Progenitor cell of endocrine pancreas (in vitro differentiated cells): Measurements from ENCODE around the gene PTPRT. TPM values are rescaled to one million over a fixed set of nuclear protein-coding genes. Genes with fewer than 3 reads are reported as not detected.

Experiments used
- DNase-seq: peaks from one replicate; pipeline ENCODE4 v3.0.0; 2021; ENCODE audit warnings: low spot score; ENCODE audit not compliant: unreplicated experiment
- H3K27ac Mint-ChIP-seq: 2 replicates; pipeline ENCODE4 v1.8.0; 2021; ENCODE audit warnings: mild to moderate bottlenecking, moderate library complexity, mixed read lengths
- H3K27me3 Mint-ChIP-seq: 2 replicates; pipeline ENCODE4 v1.8.0; 2021; ENCODE audit warnings: mixed read lengths
- H3K36me3 Mint-ChIP-seq: 2 replicates; pipeline ENCODE4 v1.8.0; 2022; ENCODE audit warnings: mixed read lengths; ENCODE audit not compliant: insufficient read depth
- H3K4me1 Mint-ChIP-seq: 2 replicates; pipeline ENCODE4 v1.8.0; 2021; ENCODE audit warnings: low read depth, mixed read lengths
- H3K4me3 Mint-ChIP-seq: 2 replicates; pipeline ENCODE4 v1.8.0; 2021; ENCODE audit warnings: low read depth, mild to moderate bottlenecking, moderate library complexity, mixed read lengths
- H3K9me3 Mint-ChIP-seq: 2 replicates; pipeline ENCODE4 v1.8.0; 2021; ENCODE audit warnings: low read depth, mixed read lengths
- CTCF ChIP-seq: fragments of 200-600 bp; sonication (generic); IDR thresholded peaks from one replicate; pipeline ENCODE4 v1.5.0; 2021; ENCODE audit warnings: antibody characterized with exemption, mild to moderate bottlenecking; ENCODE audit not compliant: unreplicated experiment
- total RNA-seq: library from RNA; stranded (reverse); gene quantifications from 2 replicates; pipeline ENCODE4 v1.2.1, GENCODE V29; 2021

The PTPRT gene
- total RNA-seq, 1 donor from 2014 or later: 65.9 TPM

GRCh38 chr20:43193443-43193842 is 3.7 kb upstream of the PTPRT start:
- Mint-ChIP-seq H3K36me3 (no peaks in the 10 kb centered on the region), H3K27me3 (peaks cover 36% of the 10 kb centered on the region), H3K4me3 (no peak overlapping the region), H3K4me1 (peaks cover 5% of the 10 kb centered on the region), H3K27ac (no peak overlapping the region), H3K9me3 (no peaks in the 10 kb centered on the region)
- DNase-seq: no peak
- TF ChIP-seq CTCF: no peak

- H3K36me3 Mint-ChIP-seq: no peaks in the 10 kb centered on the region
- DNase-seq: peak; percentile 45
- no peaks in the 10 kb centered on the region for H3K9me3 Mint-ChIP-seq
- no peak overlapping the region for H3K27ac Mint-ChIP-seq
- peaks cover 41% of the 10 kb centered on the region for H3K27me3 Mint-ChIP-seq
- H3K4me1 Mint-ChIP-seq: peaks cover 15% of the 10 kb centered on the region
- peak overlapping the region; percentile 52 for H3K4me3 Mint-ChIP-seq
- TF ChIP-seq CTCF: peak; percentile 79
These were observed 2.5 kb upstream of the PTPRT start for GRCh38 chr20:43191946-43192863.

GRCh38 chr20:43191143-43191542 is 1.4 kb upstream of the PTPRT start:
- peak; percentile 20 for TF ChIP-seq CTCF
- H3K27ac Mint-ChIP-seq: no peak overlapping the region
- no peaks in the 10 kb centered on the region for H3K9me3 Mint-ChIP-seq
- peak overlapping the region; percentile 82 for H3K4me3 Mint-ChIP-seq
- no peaks in the 10 kb centered on the region for H3K36me3 Mint-ChIP-seq
- peaks cover 41% of the 10 kb centered on the region for H3K27me3 Mint-ChIP-seq
- DNase-seq: no peak
- peaks cover 22% of the 10 kb centered on the region for H3K4me1 Mint-ChIP-seq

- Mint-ChIP-seq H3K4me3 (peak overlapping the region; percentile 82), H3K9me3 (no peaks in the 10 kb centered on the region)
These were observed 737 bp upstream of the PTPRT start for GRCh38 chr20:43190332-43190953.

More at GRCh38 chr20:43190332-43190953, 737 bp upstream of the PTPRT start:
- no peak for DNase-seq
- no peak overlapping the region for H3K27ac Mint-ChIP-seq
- H3K4me1 Mint-ChIP-seq: peaks cover 22% of the 10 kb centered on the region
- peaks cover 39% of the 10 kb centered on the region for H3K27me3 Mint-ChIP-seq
- H3K36me3 Mint-ChIP-seq: no peaks in the 10 kb centered on the region
- TF ChIP-seq CTCF: no peak
